Left hindlimb (tissue), 1 donor: ENCODE data around the gene RBM20.
"Not testable (repeated sequence)": the region's sequence is repeated elsewhere in the genome, so short reads cannot be mapped to it uniquely, and the experiment has no call there.

Experiments used
- DNase-seq: peaks from one replicate; pipeline ENCODE4 v3.0.0-alpha.2; 2018

The RBM20 gene

GRCh38 chr10:110860576-110861241, 216.6 kb downstream of the RBM20 start:
- DNase-seq: no peak

GRCh38 chr10:110861476-110861875, 217.3 kb downstream of the RBM20 start:
- DNase-seq: no peak

GRCh38 chr10:110861930-110862649, 218.0 kb downstream of the RBM20 start:
- no peak for DNase-seq

- no peak for DNase-seq
Observed at GRCh38 chr10:110862961-110863360, 218.8 kb downstream of the RBM20 start.

- no peak for DNase-seq
Observed at GRCh38 chr10:110863361-110863760, 219.2 kb downstream of the RBM20 start.

GRCh38 chr10:110863956-110864355, 219.8 kb downstream of the RBM20 start:
- no peak for DNase-seq

GRCh38 chr10:110864662-110865140, 220.6 kb downstream of the RBM20 start:
- DNase-seq: no peak

GRCh38 chr10:110865186-110865808, 221.2 kb downstream of the RBM20 start:
- DNase-seq: peak; percentile 78

GRCh38 chr10:110865809-110866482, 221.8 kb downstream of the RBM20 start:
- DNase-seq: no peak

GRCh38 chr10:110867011-110867806, 223.1 kb downstream of the RBM20 start:
- not testable (repeated sequence) for DNase-seq

GRCh38 chr10:110867807-110868465, 223.8 kb downstream of the RBM20 start:
- DNase-seq: no peak

GRCh38 chr10:110868981-110869380, 224.8 kb downstream of the RBM20 start:
- DNase-seq: no peak

- DNase-seq: no peak
Observed at GRCh38 chr10:110870823-110871297, 226.7 kb downstream of the RBM20 start.

- peak; percentile 100 for DNase-seq
Observed at GRCh38 chr10:110871298-110872084, 227.4 kb downstream of the RBM20 start, which contains the start of gene PDCD4. Gene PDCD4 (plus strand): TSS chr10:110871928. CDS start chr10:110876028, 4,100 bp downstream.

GRCh38 chr10:110872145-110872983, 228.2 kb downstream of the RBM20 start:
- DNase-seq: peak; percentile 94

GRCh38 chr10:110872984-110873923, 229.1 kb downstream of the RBM20 start:
- DNase-seq: no peak

GRCh38 chr10:110873951-110874350, 229.8 kb downstream of the RBM20 start:
- no peak for DNase-seq

- no peak for DNase-seq
Observed at GRCh38 chr10:110876000-110876399, 231.9 kb downstream of the RBM20 start.

GRCh38 chr10:110876788-110877187, 232.7 kb downstream of the RBM20 start:
- DNase-seq: no peak
